NT2/D1 (cell line): ENCODE measurements around the gene METTL9.

Experiments
- DNase-seq: peaks from one replicate; pipeline ENCODE4 v3.0.0-alpha.2; 2011; ENCODE audit warnings: low read depth, low spot score
- H3K27me3 ChIP-seq: 2 replicates; pipeline ENCODE4 v1.6.0; 2011; ENCODE audit warnings: mild to moderate bottlenecking; ENCODE audit not compliant: insufficient read length, insufficient read depth
- H3K36me3 ChIP-seq: 2 replicates; pipeline ENCODE4 v1.6.1; 2011; ENCODE audit warnings: mild to moderate bottlenecking, low read length, mixed read lengths; ENCODE audit not compliant: insufficient read depth, insufficient read length
- H3K4me1 ChIP-seq: 2 replicates; pipeline ENCODE4 v1.5.1; 2011; ENCODE audit not compliant: insufficient read depth, insufficient read length
- H3K4me3 ChIP-seq: 2 replicates; pipeline ENCODE4 v1.5.1; 2011; ENCODE audit warnings: low read depth; ENCODE audit not compliant: insufficient read length
- H3K9ac ChIP-seq: 2 replicates; pipeline ENCODE4 v1.6.0; 2011; ENCODE audit warnings: low read depth; ENCODE audit not compliant: insufficient read length
- H3K9me3 ChIP-seq: 2 replicates; pipeline ENCODE4 v1.5.1; 2011; ENCODE audit warnings: mild to moderate bottlenecking, low read length; ENCODE audit not compliant: insufficient read depth
- SUZ12 ChIP-seq: IDR thresholded peaks from 2 replicates; pipeline ENCODE4 v1.6.1; 2011; ENCODE audit not compliant: insufficient read length, insufficient read depth; ENCODE audit errors: extremely low read depth
- YY1 ChIP-seq: IDR thresholded peaks from 2 replicates; pipeline ENCODE4 v1.6.1; 2011; ENCODE audit not compliant: insufficient read length, insufficient read depth
- ZNF274 ChIP-seq: IDR thresholded peaks from 2 replicates; pipeline ENCODE4 v1.6.1; 2011; ENCODE audit warnings: mild to moderate bottlenecking, low read depth, low read length

METTL9 gene

GRCh38 chr16:21637032-21637968 is 37.9 kb downstream of the METTL9 start:
- Histone ChIP-seq H3K4me3 (no peak overlapping the region), H3K36me3 (peaks cover 13% of the 10 kb centered on the region), H3K9ac (no peak overlapping the region), H3K9me3 (peaks cover 5% of the 10 kb centered on the region; the same call in 1 of the 2 replicates), H3K4me1 (peaks cover 2% of the 10 kb centered on the region), H3K27me3 (no peaks in the 10 kb centered on the region)
- DNase-seq, result no peak
- TF ChIP-seq YY1 (no peak), SUZ12 (no peak), ZNF274 (no peak)

DNA sequence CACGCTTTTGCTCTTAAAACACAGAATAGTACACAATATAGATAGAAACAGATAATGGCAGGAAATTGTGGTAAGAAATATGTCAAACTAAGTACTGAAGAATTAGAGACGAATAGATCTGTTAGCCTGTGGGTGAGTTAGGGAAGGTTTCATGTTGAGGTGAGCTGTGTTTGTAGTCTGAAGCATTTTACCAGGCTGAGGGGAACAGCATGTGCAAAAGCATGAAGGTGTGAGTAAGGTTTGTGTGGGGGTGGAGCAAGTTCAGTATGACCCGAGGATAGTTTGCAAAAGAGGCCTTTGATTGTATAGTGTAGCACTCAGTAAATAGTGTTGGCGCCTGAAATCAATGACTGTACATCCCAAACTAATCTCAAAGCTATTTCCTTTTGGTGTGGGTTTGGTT is 39.2 kb downstream of the METTL9 start:
- no peak for DNase-seq
- H3K27me3 ChIP-seq, result no peaks in the 10 kb centered on the region
- peaks cover 2% of the 10 kb centered on the region for H3K4me1 ChIP-seq

DNA sequence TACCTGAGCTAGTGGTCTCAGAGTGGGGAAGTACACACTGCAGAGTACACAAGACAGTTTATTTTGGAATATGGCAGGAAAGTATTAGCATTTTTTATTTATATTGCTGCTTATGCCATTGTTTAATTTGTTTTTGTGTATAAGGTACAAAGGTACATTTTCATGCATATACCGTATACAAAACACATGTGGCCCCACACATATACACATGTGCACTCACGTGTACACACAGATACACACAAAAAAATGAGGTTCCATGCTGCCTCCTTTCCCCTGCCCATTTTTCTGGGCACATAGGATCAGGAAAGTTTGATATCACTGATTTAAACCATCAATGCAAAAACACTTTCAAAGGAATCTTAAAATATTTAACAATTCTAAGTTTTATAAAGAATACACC is 40.1 kb downstream of the METTL9 start:
- H3K27me3 ChIP-seq, result no peaks in the 10 kb centered on the region
- H3K9ac ChIP-seq, result no peak overlapping the region
- no peak for DNase-seq
- TF ChIP-seq YY1 (no peak), ZNF274 (no peak), SUZ12 (no peak)
- peaks cover 5% of the 10 kb centered on the region; the same call in 1 of the 2 replicates for H3K9me3 ChIP-seq
- peaks cover 2% of the 10 kb centered on the region for H3K4me1 ChIP-seq
- peaks cover 6% of the 10 kb centered on the region for H3K36me3 ChIP-seq
- H3K4me3 ChIP-seq, result no peak overlapping the region

More for the DNA sequence above, 39.2 kb downstream of the METTL9 start:
- H3K9me3 ChIP-seq, result peaks cover 5% of the 10 kb centered on the region; the same call in 1 of the 2 replicates
- H3K36me3 ChIP-seq, result peaks cover 13% of the 10 kb centered on the region
- H3K9ac ChIP-seq, result no peak overlapping the region
- TF ChIP-seq SUZ12, result no peak
- no peak for TF ChIP-seq YY1
- TF ChIP-seq ZNF274, result no peak
- H3K4me3 ChIP-seq, result no peak overlapping the region

DNA sequence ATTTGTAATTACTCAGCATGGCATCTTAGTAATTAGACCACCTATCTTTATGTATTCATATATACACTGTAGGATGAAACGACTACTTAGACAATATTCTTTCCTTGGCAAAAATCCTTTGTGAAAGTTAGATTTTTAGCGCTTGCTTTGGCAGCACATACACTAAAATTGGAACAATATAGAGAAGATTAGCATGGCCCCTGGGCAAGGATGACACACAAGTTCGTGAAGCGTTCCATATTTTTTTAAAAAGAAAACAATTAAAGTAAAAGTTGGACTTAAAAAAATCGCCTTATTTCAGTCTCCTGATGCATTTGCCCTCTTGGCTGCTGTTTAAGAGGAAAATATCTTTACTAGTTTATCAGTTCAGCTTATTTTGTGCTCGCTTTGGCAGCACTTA is 42.5 kb downstream of the METTL9 start:
- no peak for TF ChIP-seq SUZ12
- TF ChIP-seq YY1, result no peak
- TF ChIP-seq ZNF274, result no peak
- no peak for DNase-seq
- H3K9ac ChIP-seq, result no peak overlapping the region
- no peaks in the 10 kb centered on the region for H3K27me3 ChIP-seq
- peaks cover 8% of the 10 kb centered on the region for H3K36me3 ChIP-seq
- H3K4me3 ChIP-seq, result no peak overlapping the region
- H3K4me1 ChIP-seq, result no peaks in the 10 kb centered on the region
- no peaks in the 10 kb centered on the region for H3K9me3 ChIP-seq

GRCh38 chr16:21642861-21643260 is 43.5 kb downstream of the METTL9 start:
- TF ChIP-seq YY1 (no peak), ZNF274 (no peak), SUZ12 (no peak)
- H3K36me3 ChIP-seq, result peaks cover 9% of the 10 kb centered on the region
- H3K27me3 ChIP-seq, result no peaks in the 10 kb centered on the region
- no peaks in the 10 kb centered on the region for H3K4me1 ChIP-seq
- H3K9ac ChIP-seq, result no peak overlapping the region
- no peaks in the 10 kb centered on the region for H3K9me3 ChIP-seq
- no peak overlapping the region for H3K4me3 ChIP-seq
- DNase-seq, result no peak

DNA sequence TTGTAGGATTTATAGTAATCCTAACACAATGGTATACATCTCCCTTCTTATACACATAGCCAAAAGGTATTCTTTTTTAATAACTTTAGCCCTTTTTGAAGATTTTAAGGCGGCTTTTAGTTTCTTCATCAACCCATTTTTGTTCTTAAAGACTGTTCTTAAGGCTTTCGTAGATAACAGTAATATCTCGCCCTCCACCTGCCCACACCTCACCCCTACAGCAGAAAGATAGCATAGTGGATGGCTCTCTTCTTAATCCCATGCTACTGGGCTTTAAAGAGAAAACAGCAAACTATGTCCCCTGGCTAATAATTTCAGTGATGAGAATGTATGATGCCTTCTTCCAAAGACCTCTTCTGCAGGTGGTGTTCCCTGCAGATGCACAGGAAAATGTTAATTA is 44.4 kb downstream of the METTL9 start:
- no peak for TF ChIP-seq SUZ12
- TF ChIP-seq YY1, result no peak
- TF ChIP-seq ZNF274, result no peak
- Histone ChIP-seq H3K9me3 (no peaks in the 10 kb centered on the region), H3K4me3 (no peak overlapping the region), H3K36me3 (peaks cover 13% of the 10 kb centered on the region), H3K27me3 (no peaks in the 10 kb centered on the region), H3K4me1 (no peaks in the 10 kb centered on the region), H3K9ac (no peak overlapping the region)
- no peak for DNase-seq

GRCh38 chr16:21644674-21645073 is 45.3 kb downstream of the METTL9 start:
- H3K36me3 ChIP-seq, result peaks cover 18% of the 10 kb centered on the region
- no peak for TF ChIP-seq SUZ12
- no peak for TF ChIP-seq ZNF274
- no peak for TF ChIP-seq YY1
- no peaks in the 10 kb centered on the region for H3K4me1 ChIP-seq
- H3K9me3 ChIP-seq, result no peaks in the 10 kb centered on the region
- no peaks in the 10 kb centered on the region for H3K27me3 ChIP-seq
- H3K4me3 ChIP-seq, result no peak overlapping the region
- H3K9ac ChIP-seq, result no peak overlapping the region
- no peak for DNase-seq
